ENCODE measurements around the gene SLC11A2. TPM values are rescaled to one million over a fixed set of nuclear protein-coding genes. Genes with fewer than 3 reads are reported as not detected.

The SLC11A2 gene
- total RNA-seq, 1 experiment from 2014 or later: 47.9 TPM

- Mint-ChIP-seq H3K36me3 (ENCODE audit: insufficient read depth in 1 of 3, low read depth in 3 of 3) (peaks cover 0 to 2% (median 0%) of the 10 kb centered on the region in 3 experiments; a peak in 1 of 7 replicates), H3K27me3 (ENCODE audit: low read depth) (no peaks in the 10 kb centered on the region), H3K9me3 (no peaks in the 10 kb centered on the region), H3K27ac (no peak overlapping the region), H3K4me1 (no peaks in the 10 kb centered on the region), H3K4me3 (no peak overlapping the region)
- Histone ChIP-seq H3K4me1 (ENCODE audit: insufficient read depth, low read length) (no peaks in the 10 kb centered on the region), H3K4me2 (ENCODE audit: insufficient read depth, insufficient read length, low read length) (no peak overlapping the region), H3T11ph (ENCODE audit: low read length) (no peak overlapping the region), H4K5ac (ENCODE audit: insufficient read length, low read depth, low read length) (no peak overlapping the region), H3K23me2 (ENCODE audit: insufficient read length, low read depth, low read length, poor library complexity, severe bottlenecking) (no peaks in the 10 kb centered on the region), H2BK12ac (ENCODE audit: insufficient read length, low read depth, low read length) (no peak overlapping the region), H3K79me1 (ENCODE audit: insufficient read depth, low read depth, low read length, poor library complexity, severe bottlenecking) (no peaks in the 10 kb centered on the region), H2BK5ac (ENCODE audit: insufficient read length, low read length) (no peak overlapping the region), H2BK20ac (ENCODE audit: low read depth, low read length, poor library complexity, severe bottlenecking) (no peak overlapping the region), H2AK5ac (ENCODE audit: insufficient read length, low read length) (no peak overlapping the region), H3K27me3 (ENCODE audit: insufficient read depth, low read length) (no peaks in the 10 kb centered on the region), H3K56ac (ENCODE audit: insufficient read length, low read depth, low read length) (no peak overlapping the region), H2AFZ (ENCODE audit: low read length) (no peak overlapping the region), H3K79me2 (ENCODE audit: insufficient read depth, low read length) (no peaks in the 10 kb centered on the region), H4K20me1 (ENCODE audit: control insufficient read depth, insufficient read depth, insufficient read length) (no peaks in the 10 kb centered on the region), H3K27ac (ENCODE audit: insufficient read length, low read depth, low read length) (no peak overlapping the region), H3K14ac (ENCODE audit: insufficient read depth, low read length) (no peak overlapping the region), H3K4ac (ENCODE audit: low read depth, low read length) (no peak overlapping the region), H3K9ac (ENCODE audit: extremely low read depth, insufficient read length, low read length) (no peak overlapping the region), H4K8ac (replicated peaks; ENCODE audit: insufficient read length, low read depth, low read length) (no peak overlapping the region), H3K18ac (ENCODE audit: insufficient read length, low read depth, low read length) (no peak overlapping the region), H3K9me3 (ENCODE audit: control insufficient read depth, low read depth, low read length) (no peaks in the 10 kb centered on the region), H3K23ac (ENCODE audit: insufficient read length, low read depth, low read length) (no peak overlapping the region), H2BK120ac (ENCODE audit: low read depth, low read length, poor library complexity, severe bottlenecking) (no peak overlapping the region), H2BK15ac (ENCODE audit: low read depth, low read length) (no peak overlapping the region), H4K91ac (ENCODE audit: insufficient read length, low read depth, low read length) (no peak overlapping the region)
- no CpG with 5 or more reads among the region's 4 CpGs for WGBS (ENCODE audit: extremely low coverage, insufficient read length, low lambda C conversion rate)
- TF ChIP-seq, protein P1, sequence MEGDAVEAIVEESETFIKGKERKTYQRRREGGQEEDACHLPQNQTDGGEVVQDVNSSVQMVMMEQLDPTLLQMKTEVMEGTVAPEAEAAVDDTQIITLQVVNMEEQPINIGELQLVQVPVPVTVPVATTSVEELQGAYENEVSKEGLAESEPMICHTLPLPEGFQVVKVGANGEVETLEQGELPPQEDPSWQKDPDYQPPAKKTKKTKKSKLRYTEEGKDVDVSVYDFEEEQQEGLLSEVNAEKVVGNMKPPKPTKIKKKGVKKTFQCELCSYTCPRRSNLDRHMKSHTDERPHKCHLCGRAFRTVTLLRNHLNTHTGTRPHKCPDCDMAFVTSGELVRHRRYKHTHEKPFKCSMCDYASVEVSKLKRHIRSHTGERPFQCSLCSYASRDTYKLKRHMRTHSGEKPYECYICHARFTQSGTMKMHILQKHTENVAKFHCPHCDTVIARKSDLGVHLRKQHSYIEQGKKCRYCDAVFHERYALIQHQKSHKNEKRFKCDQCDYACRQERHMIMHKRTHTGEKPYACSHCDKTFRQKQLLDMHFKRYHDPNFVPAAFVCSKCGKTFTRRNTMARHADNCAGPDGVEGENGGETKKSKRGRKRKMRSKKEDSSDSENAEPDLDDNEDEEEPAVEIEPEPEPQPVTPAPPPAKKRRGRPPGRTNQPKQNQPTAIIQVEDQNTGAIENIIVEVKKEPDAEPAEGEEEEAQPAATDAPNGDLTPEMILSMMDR (conservative IDR thresholded peaks at IDR 0.05): no peak
- no peak for DNase-seq
These were observed 64.5 kb downstream of the SLC11A2 start for GRCh38 chr12:50961708-50962107.

Measured in H9 (cell line).